Natural killer cell (primary cell): ENCODE data around the gene WDR5. TPM values are rescaled to one million over a fixed set of nuclear protein-coding genes. Genes with fewer than 3 reads are reported as not detected.

Experiments
- ATAC-seq, 3 donors: fragments of 150-1000 bp in 2 of 3; fragments of 200-7000 bp in 1 of 3; cut with Tn5 transposase; 1 replicate in 1 of 3; 2 replicates in 2 of 3; pipeline ENCODE4 v1.10.0; 2021; ENCODE audit warnings: mild to moderate bottlenecking in 2 of 3, moderate library complexity in 2 of 3
- DNase-seq, 2 donors: peaks; one replicate each; pipeline versions ENCODE4 v3.0.0 to v3.0.0-alpha.2; 2013 to 2021; ENCODE audit warnings: mixed read lengths in 1 of 2
- H3K27ac ChIP-seq: one replicate; pipeline ENCODE4 v1.5.1; 2013; ENCODE audit warnings: mild to moderate bottlenecking, low read length
- H3K27me3 ChIP-seq: one replicate; pipeline ENCODE4 v1.6.1; 2013; ENCODE audit warnings: low read length; ENCODE audit not compliant: control insufficient read depth, insufficient read depth
- H3K36me3 ChIP-seq: one replicate; pipeline ENCODE4 v1.6.1; 2013; ENCODE audit warnings: low read length; ENCODE audit not compliant: control insufficient read depth, insufficient read depth
- H3K4me1 ChIP-seq: one replicate; pipeline ENCODE4 v1.6.1; 2013; ENCODE audit warnings: low read length; ENCODE audit not compliant: control insufficient read depth, insufficient read depth
- H3K4me3 ChIP-seq: one replicate; pipeline ENCODE4 v1.5.1; 2013; ENCODE audit warnings: low read length
- H3K9me3 ChIP-seq: one replicate; pipeline ENCODE4 v1.6.1; 2013; ENCODE audit warnings: low read length; ENCODE audit not compliant: control insufficient read depth, insufficient read depth
- H3K27ac Mint-ChIP-seq, 2 donors: one replicate each; pipeline ENCODE4 v1.8.0; 2022; ENCODE audit warnings: mild to moderate bottlenecking in 2 of 2, mixed read lengths in 2 of 2, moderate library complexity in 1 of 2
- H3K27me3 Mint-ChIP-seq, 2 donors: one replicate each; pipeline ENCODE4 v1.8.0; 2022; ENCODE audit warnings: low read depth in 2 of 2, mixed read lengths in 2 of 2
- H3K36me3 Mint-ChIP-seq: one replicate; pipeline ENCODE4 v1.8.0; 2022; ENCODE audit warnings: mixed read lengths
- H3K4me1 Mint-ChIP-seq, 2 donors: one replicate each; pipeline ENCODE4 v1.8.0; 2022; ENCODE audit warnings: mixed read lengths in 2 of 2
- H3K4me3 Mint-ChIP-seq: one replicate; pipeline ENCODE4 v1.8.0; 2022; ENCODE audit warnings: mild to moderate bottlenecking, moderate library complexity, mixed read lengths
- H3K9me3 Mint-ChIP-seq, 2 donors: one replicate each; pipeline ENCODE4 v1.8.0; 2022; ENCODE audit warnings: mixed read lengths in 2 of 2
- WGBS: methylation state at CpG from one replicate; pipeline ENCODE4 v1.1.7; 2013; ENCODE audit warnings: missing lambda C conversion rate; ENCODE audit not compliant: insufficient coverage; 5-methylcytosine and 5-hydroxymethylcytosine counted together
- intact Hi-C: fragments of 100-400 bp; cut with micrococcal nuclease; formaldehyde crosslinking; loops from one replicate; pipeline ENCODE4 v1.14.2; 2022
- total RNA-seq, 4 donors: library from RNA; stranded (reverse); fragments of 120-200 nt in 1 of 4; gene quantifications; one replicate each; pipeline versions ENCODE4 v1.2.3 to v1.2.4, GENCODE V29; 2013 to 2022
- TF ChIP-seq, protein P1 (sequence below): fragments of 200-600 bp; IDR thresholded peaks from one replicate; pipeline ENCODE4 v1.8.0; 2022; ENCODE audit warnings: antibody characterized with exemption

WDR5 gene
- total RNA-seq, 3 donors from 2014 or later (not counting 1 experiment from before 2014, with no cell fraction given): 12.9 to 18.6 (median 15.9) TPM

DNA sequence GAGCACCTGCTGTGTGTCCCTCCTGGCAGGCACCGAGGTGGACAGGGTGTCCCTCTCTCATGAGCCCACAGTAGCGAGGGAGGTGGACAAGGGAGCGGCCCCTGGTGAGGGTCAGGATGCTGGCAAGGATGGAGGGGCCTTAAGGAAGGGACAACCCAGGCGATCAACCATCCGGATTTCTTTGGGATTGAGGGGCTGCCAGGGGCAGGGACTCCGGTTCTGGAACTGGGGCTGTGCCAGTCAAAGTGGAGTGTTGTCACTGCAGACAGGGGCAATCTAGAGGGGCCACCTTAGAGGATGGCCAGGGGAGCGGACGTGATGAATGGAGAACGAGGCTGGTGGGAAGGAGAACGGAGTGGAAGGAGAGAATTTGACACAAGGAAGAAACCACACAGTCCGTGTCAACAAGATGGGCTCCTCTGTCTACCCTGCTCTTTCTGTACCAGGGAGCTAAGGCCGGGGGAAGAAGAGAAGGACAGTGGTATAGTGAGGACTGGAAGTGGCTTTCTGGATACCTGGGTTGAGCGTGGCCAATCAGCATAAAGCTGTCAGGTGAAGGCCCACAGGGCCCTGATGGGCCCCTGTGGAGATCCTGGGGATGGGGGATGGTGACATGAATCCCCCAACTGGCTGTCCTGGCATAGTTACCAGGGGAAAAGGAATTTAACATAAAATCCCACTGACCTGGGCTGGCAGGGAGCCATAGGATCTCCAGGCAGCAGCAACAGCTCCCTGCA, 4.2 kb upstream of the WDR5 start:
- H3K9me3 Mint-ChIP-seq: no peaks in the 10 kb centered on the region
- peaks cover 9 to 19% of the 10 kb centered on the region in 2 donors for H3K4me1 Mint-ChIP-seq
- WGBS: 85% methylated on average over 13 of the region's 13 CpGs
- H3K27ac ChIP-seq: no peak overlapping the region
- no peak overlapping the region for H3K27ac Mint-ChIP-seq
- intact Hi-C loops: no loop called here
- H3K4me3 Mint-ChIP-seq: peak overlapping the region; percentile 10
- H3K27me3 Mint-ChIP-seq: peaks cover 0 to 3% of the 10 kb centered on the region in 2 donors
- ATAC-seq (no peak), DNase-seq (no peak)
- H3K27me3 ChIP-seq: no peaks in the 10 kb centered on the region
- no peak overlapping the region for H3K4me3 ChIP-seq
- no peaks in the 10 kb centered on the region for H3K36me3 ChIP-seq
- H3K9me3 ChIP-seq: no peaks in the 10 kb centered on the region
- H3K36me3 Mint-ChIP-seq: no peaks in the 10 kb centered on the region
- H3K4me1 ChIP-seq: peaks cover 15% of the 10 kb centered on the region
- TF ChIP-seq, protein P1, sequence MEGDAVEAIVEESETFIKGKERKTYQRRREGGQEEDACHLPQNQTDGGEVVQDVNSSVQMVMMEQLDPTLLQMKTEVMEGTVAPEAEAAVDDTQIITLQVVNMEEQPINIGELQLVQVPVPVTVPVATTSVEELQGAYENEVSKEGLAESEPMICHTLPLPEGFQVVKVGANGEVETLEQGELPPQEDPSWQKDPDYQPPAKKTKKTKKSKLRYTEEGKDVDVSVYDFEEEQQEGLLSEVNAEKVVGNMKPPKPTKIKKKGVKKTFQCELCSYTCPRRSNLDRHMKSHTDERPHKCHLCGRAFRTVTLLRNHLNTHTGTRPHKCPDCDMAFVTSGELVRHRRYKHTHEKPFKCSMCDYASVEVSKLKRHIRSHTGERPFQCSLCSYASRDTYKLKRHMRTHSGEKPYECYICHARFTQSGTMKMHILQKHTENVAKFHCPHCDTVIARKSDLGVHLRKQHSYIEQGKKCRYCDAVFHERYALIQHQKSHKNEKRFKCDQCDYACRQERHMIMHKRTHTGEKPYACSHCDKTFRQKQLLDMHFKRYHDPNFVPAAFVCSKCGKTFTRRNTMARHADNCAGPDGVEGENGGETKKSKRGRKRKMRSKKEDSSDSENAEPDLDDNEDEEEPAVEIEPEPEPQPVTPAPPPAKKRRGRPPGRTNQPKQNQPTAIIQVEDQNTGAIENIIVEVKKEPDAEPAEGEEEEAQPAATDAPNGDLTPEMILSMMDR: no peak

DNA sequence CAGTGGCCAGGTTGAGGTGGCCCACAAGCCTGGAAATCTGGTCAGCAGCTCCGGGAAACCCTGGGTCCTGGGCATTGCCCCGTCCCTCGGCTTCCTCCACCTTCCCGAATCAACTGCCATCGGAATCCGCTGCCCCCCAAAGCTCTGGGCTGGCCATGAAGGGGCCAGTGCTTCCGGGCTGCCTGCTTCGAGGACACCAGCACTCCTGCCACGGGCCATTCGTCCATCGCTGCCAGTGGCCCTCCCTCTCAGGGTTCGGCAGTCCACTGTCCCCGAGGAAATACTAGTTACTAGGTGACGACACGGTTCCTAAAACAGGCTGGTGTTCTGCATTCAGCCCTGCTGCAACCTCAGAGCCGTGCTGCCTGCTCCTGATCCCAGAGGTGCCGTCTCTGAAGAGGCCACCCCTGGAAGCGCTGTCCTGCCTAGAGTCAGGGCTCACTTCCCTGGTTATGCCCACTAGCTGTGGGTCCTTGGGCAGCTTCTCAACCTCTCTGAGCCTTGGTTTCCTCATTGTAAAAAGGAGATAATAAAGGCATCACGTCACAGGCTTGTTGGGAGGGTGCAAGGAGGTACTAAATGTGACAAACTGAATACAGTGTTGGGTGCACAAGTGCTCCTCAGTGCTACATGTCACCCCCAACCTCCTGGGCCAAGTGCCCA, 3.5 kb upstream of the WDR5 start:
- Histone ChIP-seq H3K36me3 (no peaks in the 10 kb centered on the region), H3K27ac (no peak overlapping the region), H3K9me3 (no peaks in the 10 kb centered on the region), H3K4me3 (no peak overlapping the region), H3K27me3 (no peaks in the 10 kb centered on the region), H3K4me1 (peaks cover 22% of the 10 kb centered on the region)
- ATAC-seq (no peak), DNase-seq (no peak)
- TF ChIP-seq, protein P1: no peak
- Mint-ChIP-seq H3K36me3 (no peaks in the 10 kb centered on the region), H3K27me3 (peaks cover 0 to 3% of the 10 kb centered on the region in 2 donors), H3K4me1 (peaks cover 9 to 26% of the 10 kb centered on the region in 2 donors), H3K9me3 (no peaks in the 10 kb centered on the region), H3K4me3 (peak overlapping the region; percentile 69), H3K27ac (no peak overlapping the region)
- intact Hi-C loops: no loop called here
- 94% methylated on average over 19 of the region's 19 CpGs for WGBS

DNA sequence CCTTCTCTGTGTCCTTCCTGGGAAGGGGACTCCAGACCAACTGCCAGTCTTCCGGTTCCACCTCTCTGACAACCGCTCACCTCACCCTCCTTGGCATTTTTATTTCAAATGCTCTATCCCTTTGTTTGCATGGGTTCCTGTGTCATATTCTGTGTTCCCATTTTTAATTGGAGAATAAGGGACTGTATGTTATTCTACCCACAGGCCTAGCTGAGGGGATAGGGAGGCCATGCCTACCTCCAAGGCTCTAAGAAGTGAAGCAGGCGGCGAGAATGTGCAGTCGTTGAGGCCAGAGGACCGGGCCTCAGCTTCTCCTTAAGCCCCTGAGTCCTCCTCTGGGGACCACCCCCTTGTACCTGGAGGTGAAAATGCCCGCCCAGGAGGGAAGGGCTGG, 936 bp upstream of the WDR5 start:
- TF ChIP-seq, protein P1: no peak
- peaks cover under 1% of the 10 kb centered on the region for H3K36me3 ChIP-seq
- peaks cover 30 to 47% of the 10 kb centered on the region in 2 donors for H3K4me1 Mint-ChIP-seq
- H3K27ac Mint-ChIP-seq: peak overlapping the region; percentile 75 to 89
- H3K4me3 Mint-ChIP-seq: peak overlapping the region; percentile 93
- whole genome bisulfite sequencing: 18% methylated on average over 7 of the region's 7 CpGs
- peak overlapping the region; percentile 75 for H3K4me3 ChIP-seq
- H3K27ac ChIP-seq: peak overlapping the region; percentile 44
- ATAC-seq: no peak
- no peaks in the 10 kb centered on the region for H3K27me3 ChIP-seq
- intact Hi-C loops: loop anchor here (1.0 kb wide), 1 partner anchor 29 kb away; the partner anchor contains the start of gene RNU6ATAC
- no peaks in the 10 kb centered on the region for H3K36me3 Mint-ChIP-seq
- peaks cover 34% of the 10 kb centered on the region for H3K4me1 ChIP-seq
- H3K9me3 Mint-ChIP-seq: no peaks in the 10 kb centered on the region
- H3K9me3 ChIP-seq: no peaks in the 10 kb centered on the region
- DNase-seq: peak in 1 of 2 donors; percentile 17
- no peaks in the 10 kb centered on the region for H3K27me3 Mint-ChIP-seq
